GM23248 (cell line): Measurements from ENCODE around the gene COL28A1. TPM values are rescaled to one million over a fixed set of nuclear protein-coding genes. Genes with fewer than 3 reads are reported as not detected.

Source experiments
- DNase-seq: peaks from one replicate; pipeline ENCODE4 v3.0.0-alpha.2; 2015
- H2AFZ ChIP-seq: fragments of 200-600 bp; sonication (generic); 2 replicates; pipeline ENCODE4 v1.6.1; 2016; ENCODE audit warnings: antibody characterized with exemption
- H3F3A ChIP-seq: fragments of 200-600 bp; sonication (generic); 2 replicates; pipeline ENCODE4 v1.6.1; 2016; ENCODE audit warnings: mild to moderate bottlenecking, antibody characterized with exemption, mixed run types; ENCODE audit not compliant: insufficient read depth
- H3K27ac ChIP-seq: fragments of 200-600 bp; sonication (generic); 2 replicates; pipeline ENCODE4 v1.5.1; 2016; ENCODE audit warnings: mild to moderate bottlenecking
- H3K27me3 ChIP-seq: fragments of 200-600 bp; sonication (generic); replicated peaks from 2 replicates; pipeline ENCODE4 v1.6.1; 2016; ENCODE audit warnings: mild to moderate bottlenecking; ENCODE audit not compliant: insufficient read depth
- H3K36me3 ChIP-seq: fragments of 200-600 bp; sonication (generic); 2 replicates; pipeline ENCODE4 v1.6.1; 2016; ENCODE audit warnings: low read depth, mild to moderate bottlenecking
- H3K4me1 ChIP-seq: fragments of 200-600 bp; sonication (generic); 2 replicates; pipeline ENCODE4 v1.6.1; 2016; ENCODE audit warnings: mild to moderate bottlenecking; ENCODE audit not compliant: insufficient read depth
- H3K4me2 ChIP-seq: fragments of 200-600 bp; sonication (generic); one replicate; pipeline ENCODE4 v1.6.1; 2016; ENCODE audit warnings: mild to moderate bottlenecking; ENCODE audit not compliant: unreplicated experiment
- H3K4me3 ChIP-seq: fragments of 200-600 bp; sonication (generic); 2 replicates; pipeline ENCODE4 v1.5.1; 2016; ENCODE audit warnings: mild to moderate bottlenecking
- H3K79me2 ChIP-seq: fragments of 200-600 bp; sonication (generic); 2 replicates; pipeline ENCODE4 v1.6.1; 2016; ENCODE audit warnings: mild to moderate bottlenecking; ENCODE audit not compliant: insufficient read depth
- H3K9ac ChIP-seq: fragments of 200-600 bp; sonication (generic); 2 replicates; pipeline ENCODE4 v1.6.1; 2016; ENCODE audit warnings: mild to moderate bottlenecking
- H3K9me2 ChIP-seq: fragments of 200-600 bp; sonication (generic); 2 replicates; pipeline ENCODE4 v1.6.1; 2016; ENCODE audit warnings: mixed run types, mild to moderate bottlenecking, moderate library complexity; ENCODE audit not compliant: insufficient read depth
- H3K9me3 ChIP-seq: fragments of 200-600 bp; sonication (generic); one replicate; pipeline ENCODE4 v1.6.1; 2017; ENCODE audit warnings: low read depth
- H4K20me1 ChIP-seq: fragments of 200-600 bp; sonication (generic); 2 replicates; pipeline ENCODE4 v1.6.0; 2016; ENCODE audit not compliant: insufficient read depth
- EZH2 ChIP-seq: fragments of 200-600 bp; sonication (generic); IDR thresholded peaks from 2 replicates; pipeline ENCODE4 v1.6.1; 2018; ENCODE audit warnings: antibody characterized with exemption, mild to moderate bottlenecking; ENCODE audit not compliant: insufficient read depth, poor library complexity, severe bottlenecking
- EZH2phosphoT487 ChIP-seq: fragments of 200-600 bp; sonication (generic); IDR thresholded peaks from 2 replicates; pipeline ENCODE4 v1.6.1; 2018; ENCODE audit warnings: antibody characterized with exemption, moderate library complexity, mild to moderate bottlenecking, low read depth; ENCODE audit not compliant: insufficient read depth
- WGBS, 2 experiments: methylation state at CpG; one replicate each; pipeline ENCODE4 v1.1.6; 2015 to 2017; ENCODE audit warnings: low lambda C conversion rate in 2 of 2, low coverage in 1 of 2; ENCODE audit errors: missing lambda C conversion rate in 2 of 2; 5-methylcytosine and 5-hydroxymethylcytosine counted together
- in situ Hi-C: fragments of 300-500 bp; cut with MboI; formaldehyde crosslinking; loops from 2 replicates; pipeline ENCODE4 v1.15.0; 2020
- polyA plus RNA-seq: library from polyadenylated mRNA; unstranded; fragments of >200 nt; fragmentation: Nextera tagmentation; extraction: Ambion mirVana; gene quantifications from 2 replicates; pipeline ENCODE4 v1.2.1, GENCODE V29; 2016
- total RNA-seq: library from RNA; depleted of rRNA; stranded (reverse); fragments of >200 nt; shearing (Covaris generic); gene quantifications from 2 replicates; pipeline ENCODE4 v1.2.3, GENCODE V29; 2014

The COL28A1 gene
- total and polyA plus RNA-seq, 2 experiments from 2014 or later = not detected

GRCh38 chr7:7570584-7570983 lies 34.9 kb upstream of the COL28A1 start:
- in situ Hi-C loops = no loop called here
- TF ChIP-seq EZH2phosphoT487 (no peak), EZH2 (no peak)
- no peak overlapping the region for H3K4me3 ChIP-seq
- 0 out of 2 replicates have a peak, but pooled peaks cover 3% of the 10 kb centered on the region for H3K9me2 ChIP-seq
- H3K36me3 ChIP-seq = no peaks in the 10 kb centered on the region; the same call in 1 of the 2 replicates
- no peak for DNase-seq
- peaks cover 80% of the 10 kb centered on the region for H3K79me2 ChIP-seq
- H3K4me2 ChIP-seq = no peak overlapping the region
- H4K20me1 ChIP-seq = no peaks in the 10 kb centered on the region
- H3K4me1 ChIP-seq = peaks cover 12% of the 10 kb centered on the region; the same call in 1 of the 2 replicates
- H3K27ac ChIP-seq = no peak overlapping the region
- no peak overlapping the region for H3K9ac ChIP-seq
- H2AFZ ChIP-seq = no peak overlapping the region
- H3F3A ChIP-seq = peaks cover 13% of the 10 kb centered on the region; the same call in 1 of the 2 replicates
- H3K9me3 ChIP-seq = no peaks in the 10 kb centered on the region
- no peaks in the 10 kb centered on the region for H3K27me3 ChIP-seq
- WGBS, 2 experiments = 98 to 100% methylated on average over 3 of the region's 3 CpGs

GRCh38 chr7:7569615-7570014 lies 33.9 kb upstream of the COL28A1 start:
- Histone ChIP-seq H3K27me3 (no peaks in the 10 kb centered on the region), H3F3A (peaks cover 15% of the 10 kb centered on the region), H3K4me2 (no peak overlapping the region), H4K20me1 (no peaks in the 10 kb centered on the region), H3K27ac (no peak overlapping the region), H3K9me3 (no peaks in the 10 kb centered on the region), H3K9ac (no peak overlapping the region), H3K79me2 (peaks cover 71% of the 10 kb centered on the region), H3K36me3 (no peaks in the 10 kb centered on the region; the same call in 1 of the 2 replicates), H2AFZ (no peak overlapping the region), H3K4me3 (no peak overlapping the region), H3K9me2 (0 out of 2 replicates have a peak, but pooled peaks cover 3% of the 10 kb centered on the region), H3K4me1 (peaks cover 20% of the 10 kb centered on the region)
- WGBS, 2 experiments = 97 to 100% methylated on average over 3 of the region's 3 CpGs
- in situ Hi-C loops = no loop called here
- no peak for DNase-seq
- TF ChIP-seq EZH2 = no peak
- no peak for TF ChIP-seq EZH2phosphoT487

- TF ChIP-seq EZH2phosphoT487 (no peak), EZH2 (no peak)
- Histone ChIP-seq H3K9ac (no peak overlapping the region), H3K27me3 (no peaks in the 10 kb centered on the region), H3K4me1 (peaks cover 24% of the 10 kb centered on the region), H3F3A (peaks cover 20% of the 10 kb centered on the region), H2AFZ (no peak overlapping the region), H3K79me2 (peaks cover 66% of the 10 kb centered on the region), H3K4me2 (no peak overlapping the region), H3K36me3 (no peaks in the 10 kb centered on the region; the same call in 1 of the 2 replicates), H3K9me3 (no peaks in the 10 kb centered on the region), H3K4me3 (no peak overlapping the region), H3K27ac (no peak overlapping the region), H4K20me1 (no peaks in the 10 kb centered on the region), H3K9me2 (0 out of 2 replicates have a peak, but pooled peaks cover 3% of the 10 kb centered on the region)
- in situ Hi-C loops = no loop called here
- no peak for DNase-seq
- WGBS, 2 experiments = 75 to 78% methylated on average over 5 of the region's 5 CpGs
Measured at GRCh38 chr7:7569081-7569527, 33.4 kb upstream of the COL28A1 start.

GRCh38 chr7:7568553-7568952 lies 32.9 kb upstream of the COL28A1 start:
- H3K27ac ChIP-seq = no peak overlapping the region
- H3K27me3 ChIP-seq = no peaks in the 10 kb centered on the region
- no peaks in the 10 kb centered on the region; the same call in 1 of the 2 replicates for H3K36me3 ChIP-seq
- peaks cover 28% of the 10 kb centered on the region for H3K4me1 ChIP-seq
- H3K9ac ChIP-seq = peak overlapping the region; percentile 87
- H2AFZ ChIP-seq = no peak overlapping the region
- no peaks in the 10 kb centered on the region for H4K20me1 ChIP-seq
- DNase-seq = no peak
- TF ChIP-seq EZH2phosphoT487 (no peak), EZH2 (no peak)
- peak overlapping the region; percentile 76 for H3K4me3 ChIP-seq
- H3F3A ChIP-seq = peaks cover 26% of the 10 kb centered on the region
- H3K9me3 ChIP-seq = no peaks in the 10 kb centered on the region
- in situ Hi-C loops = no loop called here
- 91 to 96% methylated on average over 4 of the region's 4 CpGs for WGBS, 2 experiments
- peak overlapping the region; percentile 79 for H3K4me2 ChIP-seq
- 0 out of 2 replicates have a peak, but pooled peaks cover 3% of the 10 kb centered on the region for H3K9me2 ChIP-seq
- H3K79me2 ChIP-seq = peaks cover 60% of the 10 kb centered on the region
